Activated CD8-positive, alpha-beta memory T cell treated with anti-CD3 and anti-CD28 coated beads for 24 hours (primary cell): ENCODE data around the gene RASGRF1.
"Not testable (repeated sequence)": the region's sequence is repeated elsewhere in the genome, so short reads cannot be mapped to it uniquely, and the experiment has no call there.

ENCODE experiments used
- DNase-seq: peaks from one replicate; pipeline ENCODE4 v3.0.0-alpha.2; 2020

Gene RASGRF1

GRCh38 chr15:79035814-79036213 is 54.8 kb downstream of the RASGRF1 start:
- DNase-seq: no peak

- DNase-seq: no peak
Observed at GRCh38 chr15:79035111-79035601, 55.4 kb downstream of the RASGRF1 start.

GRCh38 chr15:79034284-79034683 is 56.3 kb downstream of the RASGRF1 start:
- no peak for DNase-seq

GRCh38 chr15:79032656-79033055 is 57.9 kb downstream of the RASGRF1 start:
- DNase-seq: no peak

- DNase-seq: no peak
Observed at GRCh38 chr15:79031821-79032220, 58.8 kb downstream of the RASGRF1 start.

- no peak for DNase-seq
Observed at GRCh38 chr15:79031201-79031600, 59.4 kb downstream of the RASGRF1 start.

GRCh38 chr15:79030470-79030869 is 60.1 kb downstream of the RASGRF1 start:
- DNase-seq: no peak

GRCh38 chr15:79028411-79028964 is 62.1 kb downstream of the RASGRF1 start:
- peak; percentile 63 for DNase-seq

- no peak for DNase-seq
Observed at GRCh38 chr15:79027532-79028410, 62.8 kb downstream of the RASGRF1 start.

- DNase-seq: no peak
Observed at GRCh38 chr15:79025802-79026201, 64.8 kb downstream of the RASGRF1 start.

GRCh38 chr15:79025201-79025600 is 65.4 kb downstream of the RASGRF1 start:
- DNase-seq: no peak

GRCh38 chr15:79024493-79024892 is 66.1 kb downstream of the RASGRF1 start:
- not testable (repeated sequence) for DNase-seq

GRCh38 chr15:79023918-79024317 is 66.7 kb downstream of the RASGRF1 start:
- DNase-seq: no peak

- no peak for DNase-seq
Observed at GRCh38 chr15:79023546-79023890, 67.1 kb downstream of the RASGRF1 start.

- no peak for DNase-seq
Observed at GRCh38 chr15:79018960-79019359, 71.6 kb downstream of the RASGRF1 start.

- DNase-seq: no peak
Observed at GRCh38 chr15:79017953-79018352, 72.6 kb downstream of the RASGRF1 start.

GRCh38 chr15:79016527-79017170 is 73.9 kb downstream of the RASGRF1 start:
- no peak for DNase-seq

- no peak for DNase-seq
Observed at GRCh38 chr15:79015416-79015815, 75.2 kb downstream of the RASGRF1 start.

- DNase-seq: no peak
Observed at GRCh38 chr15:79010278-79010677, 80.3 kb downstream of the RASGRF1 start.

- no peak for DNase-seq
Observed at GRCh38 chr15:79009379-79009778, 81.2 kb downstream of the RASGRF1 start.

GRCh38 chr15:79008659-79009058 is 81.9 kb downstream of the RASGRF1 start:
- no peak for DNase-seq

- no peak for DNase-seq
Observed at GRCh38 chr15:79007066-79007465, 83.5 kb downstream of the RASGRF1 start.

- no peak for DNase-seq
Observed at GRCh38 chr15:79006071-79006470, 84.5 kb downstream of the RASGRF1 start.

- DNase-seq: no peak
Observed at GRCh38 chr15:79004336-79004735, 86.2 kb downstream of the RASGRF1 start.
